ENCODE results near the gene SPC24. TPM values are rescaled to one million over a fixed set of nuclear protein-coding genes. Genes with fewer than 3 reads are reported as not detected.

Gene SPC24
- total RNA-seq, 1 donor from 2014 or later: 3.2 TPM

DNA sequence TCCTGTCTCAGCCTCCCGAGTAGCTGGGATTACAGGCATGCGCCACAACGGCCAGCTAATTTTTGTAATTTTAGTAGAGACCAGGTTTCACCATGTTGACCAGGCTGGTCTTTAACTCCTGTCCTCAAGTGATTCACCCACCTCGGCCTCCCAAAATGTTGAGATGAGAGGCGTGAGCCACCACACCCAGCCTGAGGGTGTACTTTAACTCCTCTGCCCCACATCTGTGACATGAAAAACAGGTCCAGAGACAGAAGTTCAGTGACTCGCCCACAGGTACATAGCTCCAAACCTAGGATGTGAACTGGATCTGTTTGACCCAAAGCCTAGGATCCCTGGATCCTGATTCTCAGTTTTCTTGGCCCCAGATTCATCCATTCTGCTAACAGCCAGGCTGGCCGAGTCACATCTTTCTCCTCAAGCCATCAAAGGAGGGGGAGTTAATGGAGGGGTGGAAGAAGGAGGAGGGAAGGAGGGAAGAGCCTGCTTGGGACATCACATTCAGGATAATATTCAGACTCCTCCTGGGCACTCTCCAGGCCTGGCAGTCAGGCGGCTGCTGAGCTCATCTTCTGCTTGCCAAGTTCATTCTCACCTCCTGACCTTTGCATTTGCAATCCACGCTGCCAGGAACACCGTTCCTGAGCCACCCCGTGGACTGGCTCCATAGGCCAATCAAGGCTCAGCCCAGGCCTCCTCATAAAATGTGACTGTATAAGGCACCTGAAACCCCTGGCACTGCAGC lies 3.1 kb downstream of the SPC24 start:
- peak overlapping the region; percentile 37 for H3K4me2 ChIP-seq (ENCODE audit: low read length)
- peak overlapping the region; percentile 58 for H3K27ac Mint-ChIP-seq (ENCODE audit: unreplicated experiment)
- peak overlapping the region; percentile 64 for H2AFZ ChIP-seq (ENCODE audit: low read depth, low read length)
- no peaks in the 10 kb centered on the region for H3K36me3 Mint-ChIP-seq (ENCODE audit: low read depth, unreplicated experiment)
- DNase-seq (ENCODE audit: low read depth): peak; percentile 52
- TF ChIP-seq, protein P1, sequence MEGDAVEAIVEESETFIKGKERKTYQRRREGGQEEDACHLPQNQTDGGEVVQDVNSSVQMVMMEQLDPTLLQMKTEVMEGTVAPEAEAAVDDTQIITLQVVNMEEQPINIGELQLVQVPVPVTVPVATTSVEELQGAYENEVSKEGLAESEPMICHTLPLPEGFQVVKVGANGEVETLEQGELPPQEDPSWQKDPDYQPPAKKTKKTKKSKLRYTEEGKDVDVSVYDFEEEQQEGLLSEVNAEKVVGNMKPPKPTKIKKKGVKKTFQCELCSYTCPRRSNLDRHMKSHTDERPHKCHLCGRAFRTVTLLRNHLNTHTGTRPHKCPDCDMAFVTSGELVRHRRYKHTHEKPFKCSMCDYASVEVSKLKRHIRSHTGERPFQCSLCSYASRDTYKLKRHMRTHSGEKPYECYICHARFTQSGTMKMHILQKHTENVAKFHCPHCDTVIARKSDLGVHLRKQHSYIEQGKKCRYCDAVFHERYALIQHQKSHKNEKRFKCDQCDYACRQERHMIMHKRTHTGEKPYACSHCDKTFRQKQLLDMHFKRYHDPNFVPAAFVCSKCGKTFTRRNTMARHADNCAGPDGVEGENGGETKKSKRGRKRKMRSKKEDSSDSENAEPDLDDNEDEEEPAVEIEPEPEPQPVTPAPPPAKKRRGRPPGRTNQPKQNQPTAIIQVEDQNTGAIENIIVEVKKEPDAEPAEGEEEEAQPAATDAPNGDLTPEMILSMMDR (IDR thresholded peaks at IDR 0.05; ENCODE audit: insufficient read depth, low read depth, low read length): no peak
- no peak for TF ChIP-seq EZH2 (IDR thresholded peaks at IDR 0.05; ENCODE audit: insufficient read depth, low read length)
- H3K27me3 ChIP-seq (ENCODE audit: insufficient read depth, low read length): no peaks in the 10 kb centered on the region
- no peaks in the 10 kb centered on the region for H3K9me3 ChIP-seq (ENCODE audit: insufficient read depth, low read depth, low read length)
- H3K79me2 ChIP-seq (ENCODE audit: insufficient read depth, low read length): peaks cover 43% of the 10 kb centered on the region
- H3K27ac ChIP-seq (ENCODE audit: low read depth, low read length): no peak overlapping the region
- FAIRE-seq: no peak
- H4K20me1 ChIP-seq (ENCODE audit: insufficient read depth, low read length): no peaks in the 10 kb centered on the region
- no peak overlapping the region for H3K4me3 ChIP-seq (ENCODE audit: insufficient read depth, low read depth, low read length)
- H3K4me1 Mint-ChIP-seq (ENCODE audit: low read depth, unreplicated experiment): peaks cover 10% of the 10 kb centered on the region
- H3K9me3 Mint-ChIP-seq (ENCODE audit: unreplicated experiment): no peaks in the 10 kb centered on the region
- no peaks in the 10 kb centered on the region for H3K27me3 Mint-ChIP-seq (ENCODE audit: low read depth, unreplicated experiment)
- H3K36me3 ChIP-seq (ENCODE audit: insufficient read depth, low read length): no peaks in the 10 kb centered on the region
- peak overlapping the region; percentile 33 for H3K9ac ChIP-seq (ENCODE audit: low read length)
- peaks cover 7% of the 10 kb centered on the region for H3K4me1 ChIP-seq (ENCODE audit: insufficient read depth, low read length)
- peak overlapping the region; percentile 40 for H3K4me3 Mint-ChIP-seq (ENCODE audit: unreplicated experiment)

DNA sequence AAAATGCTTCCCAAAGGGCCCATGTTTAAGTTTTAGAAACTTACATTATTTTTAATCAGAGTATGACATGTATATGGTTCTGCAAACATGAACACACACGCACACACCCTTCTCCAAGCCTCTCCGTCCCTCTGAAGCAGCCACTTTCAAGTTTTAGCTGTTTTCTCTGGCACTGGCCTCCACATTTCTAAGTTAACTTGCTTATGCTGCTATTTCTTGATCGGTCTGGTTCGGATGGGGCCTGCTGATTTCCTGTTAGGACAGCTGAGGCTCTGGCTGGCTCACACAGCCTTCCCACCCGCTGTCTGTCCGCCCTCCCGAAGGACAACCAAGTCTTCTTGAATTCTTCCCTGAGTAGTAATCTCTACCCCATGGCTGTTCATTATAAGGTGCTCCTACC lies 4.4 kb downstream of the SPC24 start:
- Mint-ChIP-seq H3K36me3 (ENCODE audit: low read depth, unreplicated experiment) (no peaks in the 10 kb centered on the region), H3K27me3 (ENCODE audit: low read depth, unreplicated experiment) (no peaks in the 10 kb centered on the region), H3K9me3 (ENCODE audit: unreplicated experiment) (no peaks in the 10 kb centered on the region), H3K4me3 (ENCODE audit: unreplicated experiment) (no peak overlapping the region), H3K27ac (ENCODE audit: unreplicated experiment) (no peak overlapping the region), H3K4me1 (ENCODE audit: low read depth, unreplicated experiment) (peaks cover 10% of the 10 kb centered on the region)
- Histone ChIP-seq H3K4me3 (ENCODE audit: insufficient read depth, low read depth, low read length) (no peak overlapping the region), H3K4me2 (ENCODE audit: low read length) (no peak overlapping the region), H4K20me1 (ENCODE audit: insufficient read depth, low read length) (no peaks in the 10 kb centered on the region), H3K4me1 (ENCODE audit: insufficient read depth, low read length) (peaks cover 7% of the 10 kb centered on the region), H3K27ac (ENCODE audit: low read depth, low read length) (no peak overlapping the region), H3K9ac (ENCODE audit: low read length) (no peak overlapping the region), H3K79me2 (ENCODE audit: insufficient read depth, low read length) (peaks cover 43% of the 10 kb centered on the region), H3K27me3 (ENCODE audit: insufficient read depth, low read length) (no peaks in the 10 kb centered on the region), H3K36me3 (ENCODE audit: insufficient read depth, low read length) (no peaks in the 10 kb centered on the region), H2AFZ (ENCODE audit: low read depth, low read length) (no peak overlapping the region), H3K9me3 (ENCODE audit: insufficient read depth, low read depth, low read length) (no peaks in the 10 kb centered on the region)
- TF ChIP-seq, protein P1 (IDR thresholded peaks at IDR 0.05; ENCODE audit: insufficient read depth, low read depth, low read length): no peak
- TF ChIP-seq EZH2 (IDR thresholded peaks at IDR 0.05; ENCODE audit: insufficient read depth, low read length): no peak
- no peak for FAIRE-seq
- no peak for DNase-seq (ENCODE audit: low read depth)

DNA sequence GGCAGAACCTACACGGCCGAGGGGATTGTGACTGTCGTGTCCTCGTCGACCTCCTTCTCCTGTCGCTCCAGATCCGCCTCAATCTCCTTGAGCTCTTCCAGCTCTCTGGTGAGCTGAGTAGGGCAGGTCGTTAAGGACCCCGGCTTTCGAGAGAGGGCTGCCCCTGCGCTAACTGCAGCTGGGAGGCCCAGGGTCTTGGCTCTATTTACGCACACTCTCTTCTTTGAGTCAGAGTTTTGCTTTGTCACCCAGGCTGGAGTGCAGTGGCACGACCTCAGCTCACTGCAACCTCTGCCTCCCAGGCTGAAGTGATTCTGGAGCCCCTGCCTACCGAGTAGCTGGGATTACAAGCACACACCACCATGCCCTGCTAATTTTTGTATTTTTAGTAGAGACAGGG lies 7.6 kb downstream of the SPC24 start:
- H3K36me3 ChIP-seq (ENCODE audit: insufficient read depth, low read length): no peaks in the 10 kb centered on the region
- peaks cover 20% of the 10 kb centered on the region for H3K79me2 ChIP-seq (ENCODE audit: insufficient read depth, low read length)
- H3K4me3 ChIP-seq (ENCODE audit: insufficient read depth, low read depth, low read length): no peak overlapping the region
- H3K4me2 ChIP-seq (ENCODE audit: low read length): no peak overlapping the region
- Mint-ChIP-seq H3K36me3 (ENCODE audit: low read depth, unreplicated experiment) (peaks cover 2% of the 10 kb centered on the region), H3K4me1 (ENCODE audit: low read depth, unreplicated experiment) (peaks cover 14% of the 10 kb centered on the region), H3K4me3 (ENCODE audit: unreplicated experiment) (no peak overlapping the region), H3K9me3 (ENCODE audit: unreplicated experiment) (no peaks in the 10 kb centered on the region), H3K27me3 (ENCODE audit: low read depth, unreplicated experiment) (no peaks in the 10 kb centered on the region), H3K27ac (ENCODE audit: unreplicated experiment) (no peak overlapping the region)
- H4K20me1 ChIP-seq (ENCODE audit: insufficient read depth, low read length): no peaks in the 10 kb centered on the region
- H3K9ac ChIP-seq (ENCODE audit: low read length): no peak overlapping the region
- H3K27ac ChIP-seq (ENCODE audit: low read depth, low read length): no peak overlapping the region
- no peak for DNase-seq (ENCODE audit: low read depth)
- no peak overlapping the region for H2AFZ ChIP-seq (ENCODE audit: low read depth, low read length)
- H3K4me1 ChIP-seq (ENCODE audit: insufficient read depth, low read length): peaks cover 14% of the 10 kb centered on the region
- H3K27me3 ChIP-seq (ENCODE audit: insufficient read depth, low read length): no peaks in the 10 kb centered on the region
- no peak for FAIRE-seq
- TF ChIP-seq EZH2 (IDR thresholded peaks at IDR 0.05; ENCODE audit: insufficient read depth, low read length): no peak
- TF ChIP-seq, protein P1 (IDR thresholded peaks at IDR 0.05; ENCODE audit: insufficient read depth, low read depth, low read length): no peak
- H3K9me3 ChIP-seq (ENCODE audit: insufficient read depth, low read depth, low read length): no peaks in the 10 kb centered on the region
